ENCODE results near the gene PRR36.

The PRR36 gene

GRCh38 chr19:7818806-7819205 lies 55.4 kb downstream of the PRR36 start:
- no peak for DNase-seq (ENCODE audit: low read depth)
